ENCODE data around the gene TBC1D4. TPM values are rescaled to one million over a fixed set of nuclear protein-coding genes. Genes with fewer than 3 reads are reported as not detected.

TBC1D4 gene
- total RNA-seq, 1 donor from 2014 or later: 116 TPM

GRCh38 chr13:75425216-75426009, 56.6 kb downstream of the TBC1D4 start:
- intact Hi-C loops (cut with micrococcal nuclease): no loop called here
- DNase-seq: no peak
- ATAC-seq: no peak

DNA sequence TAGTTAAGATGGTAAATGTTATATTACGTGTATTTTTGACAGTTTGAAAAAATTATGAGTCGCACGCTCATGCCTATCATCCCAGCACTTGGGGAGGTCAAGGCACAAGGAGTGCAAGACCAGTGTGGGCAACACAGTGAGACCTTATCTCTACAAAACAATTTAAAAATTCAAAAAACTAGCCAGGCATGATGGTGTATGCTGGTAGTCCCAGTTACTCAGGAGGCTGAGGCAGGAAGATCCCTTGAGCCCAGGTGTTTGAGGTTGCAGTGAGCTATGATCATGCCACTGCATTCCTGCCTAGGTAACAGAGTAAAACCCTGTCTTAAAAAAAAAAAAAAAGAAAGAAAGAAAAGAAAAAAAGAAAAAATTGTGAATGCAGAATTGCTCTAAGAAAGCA, 58.0 kb downstream of the TBC1D4 start:
- no peak for DNase-seq
- no peak for ATAC-seq
- intact Hi-C loops (cut with micrococcal nuclease): no loop called here

- DNase-seq (no peak), ATAC-seq (peak; percentile 15)
- intact Hi-C loops (cut with micrococcal nuclease): no loop called here
Observed at GRCh38 chr13:75422028-75422427, 59.9 kb downstream of the TBC1D4 start.

DNA sequence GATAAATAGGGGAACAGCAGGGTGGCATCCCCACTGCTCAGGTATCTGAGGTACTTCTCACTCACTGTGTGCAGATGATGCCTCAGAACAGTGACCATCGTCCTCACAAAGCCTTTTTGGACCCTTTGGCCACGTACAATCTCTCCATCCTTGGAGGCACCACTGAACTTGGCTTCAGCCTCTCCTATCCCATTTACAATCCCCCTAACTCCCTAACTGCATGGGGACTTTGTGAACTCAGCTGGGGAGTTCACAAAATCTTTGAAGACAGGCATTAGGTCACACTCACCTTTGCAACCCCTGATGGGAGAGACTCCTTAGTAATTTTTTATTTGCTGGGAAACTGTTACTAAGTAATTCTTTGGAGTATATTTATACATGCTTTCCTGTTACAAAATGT, 60.8 kb downstream of the TBC1D4 start:
- ATAC-seq (no peak), DNase-seq (no peak)
- intact Hi-C loops (cut with micrococcal nuclease): no loop called here

DNA sequence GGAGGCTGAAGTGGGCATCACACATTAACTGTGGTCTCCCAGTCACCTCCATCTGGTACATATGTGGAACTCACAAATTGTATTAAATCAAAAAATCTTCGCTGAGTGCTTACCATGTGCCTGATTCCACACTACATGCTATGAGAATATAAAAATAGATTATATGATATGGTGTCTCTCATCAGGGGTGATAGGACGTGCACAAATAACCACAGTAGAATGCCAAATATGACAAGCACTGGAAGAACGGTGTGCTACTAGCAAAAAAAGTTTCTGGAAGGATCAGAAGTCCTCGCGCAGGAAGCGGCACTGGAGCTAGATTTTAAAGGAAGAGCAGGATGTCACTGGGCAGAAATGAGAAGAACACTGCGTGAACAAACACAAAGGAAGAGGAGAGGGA, 62.3 kb downstream of the TBC1D4 start:
- intact Hi-C loops (cut with micrococcal nuclease): no loop called here
- DNase-seq (no peak), ATAC-seq (peak; percentile 49)

DNA sequence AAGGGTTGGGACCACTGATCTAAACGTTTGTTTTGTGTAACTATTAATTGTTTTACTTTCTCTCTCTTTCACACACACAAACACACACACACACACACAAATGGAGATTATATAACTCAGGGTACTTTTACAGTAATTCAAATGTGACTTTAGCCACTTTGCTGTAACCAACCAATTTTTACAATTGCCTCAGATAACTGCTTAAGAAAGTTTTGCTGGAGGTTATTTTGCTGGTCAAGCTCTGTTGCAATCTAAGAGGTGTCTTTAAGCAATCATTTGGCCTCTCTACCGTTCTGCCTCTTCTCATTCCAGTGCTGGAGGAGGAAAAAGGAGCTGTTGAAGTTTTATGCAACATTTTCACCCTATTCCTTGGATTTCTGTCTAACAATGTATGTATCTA, 63.0 kb downstream of the TBC1D4 start:
- DNase-seq (no peak), ATAC-seq (peak; percentile 39)
- intact Hi-C loops (cut with micrococcal nuclease): no loop called here

- no peak for ATAC-seq
- intact Hi-C loops (cut with micrococcal nuclease): no loop called here
- DNase-seq: no peak
Observed at GRCh38 chr13:75418186-75418843, 63.7 kb downstream of the TBC1D4 start.

GRCh38 chr13:75417656-75418055, 64.3 kb downstream of the TBC1D4 start:
- no peak for DNase-seq
- intact Hi-C loops (cut with micrococcal nuclease): no loop called here
- no peak for ATAC-seq

DNA sequence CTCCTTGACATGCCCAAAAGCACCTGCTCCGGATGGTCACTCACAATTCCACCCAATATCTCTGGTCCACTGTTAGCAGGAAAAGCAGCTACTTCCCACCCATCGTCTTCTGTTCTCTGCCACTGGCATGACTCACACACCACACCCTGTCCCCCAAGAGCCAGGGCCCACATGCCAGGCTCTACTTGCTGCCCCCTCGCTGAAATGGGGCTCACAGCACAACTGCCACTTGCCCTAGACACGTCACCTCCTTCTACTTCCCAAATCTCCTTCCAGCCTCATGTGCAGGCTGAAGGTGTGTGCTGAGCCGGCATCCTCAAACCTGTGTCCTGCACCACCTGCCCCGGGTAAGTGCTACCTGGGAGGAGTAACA, 65.0 kb downstream of the TBC1D4 start:
- DNase-seq: no peak
- intact Hi-C loops (cut with micrococcal nuclease): no loop called here
- ATAC-seq: peak; percentile 8

DNA sequence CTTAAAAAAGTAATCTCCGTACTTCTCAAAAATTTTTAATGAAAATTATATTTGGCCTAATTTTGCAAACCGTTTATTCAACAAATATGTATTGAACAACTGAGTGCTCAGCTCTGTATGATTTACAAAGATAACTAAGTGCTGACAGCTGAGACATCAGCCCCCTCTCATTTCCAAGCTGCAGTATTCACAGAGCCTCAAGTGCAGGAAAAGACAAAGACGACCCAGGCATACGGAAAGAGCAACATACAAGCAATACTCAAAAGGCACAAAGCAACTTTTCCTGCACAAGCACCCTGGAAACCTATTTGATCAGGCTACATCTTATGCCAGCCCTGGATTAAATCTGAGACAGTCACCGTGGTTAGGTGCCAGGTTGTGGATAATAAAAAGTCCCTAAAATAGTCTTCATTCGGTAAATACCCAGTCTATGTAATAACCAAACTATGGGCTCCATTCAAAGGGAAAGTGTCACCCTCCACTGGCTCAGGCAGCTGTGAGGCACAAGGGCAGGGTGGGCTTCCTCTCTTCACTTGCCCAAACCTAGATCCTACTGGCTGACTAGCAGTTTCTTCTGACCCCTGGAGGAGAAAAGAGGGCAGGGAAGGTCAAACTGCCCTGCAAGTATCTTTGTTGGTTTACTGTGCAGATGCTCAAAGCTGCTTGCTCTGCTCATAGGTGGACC, 65.5 kb downstream of the TBC1D4 start:
- DNase-seq (no peak), ATAC-seq (no peak)
- intact Hi-C loops (cut with micrococcal nuclease): no loop called here

DNA sequence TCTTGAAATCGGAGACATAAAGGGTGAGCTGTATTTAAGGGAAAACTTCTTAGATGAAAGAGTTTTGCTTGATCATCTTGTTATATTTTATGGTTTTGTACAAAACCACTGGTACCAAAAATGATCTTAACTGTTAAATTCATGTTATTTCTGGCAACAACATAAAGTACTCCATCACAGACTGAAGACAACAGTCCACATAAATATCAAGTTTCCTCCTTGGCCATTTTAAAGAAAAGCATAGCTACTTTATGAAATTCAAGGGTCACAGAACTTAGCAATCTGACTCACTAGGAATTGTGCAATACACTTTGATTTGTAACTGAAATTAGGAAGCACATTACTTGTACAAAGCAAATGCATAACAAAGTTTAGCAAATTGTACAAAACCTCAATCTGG, 66.3 kb downstream of the TBC1D4 start:
- ATAC-seq (peak; percentile 15), DNase-seq (no peak)
- intact Hi-C loops (cut with micrococcal nuclease): no loop called here

DNA sequence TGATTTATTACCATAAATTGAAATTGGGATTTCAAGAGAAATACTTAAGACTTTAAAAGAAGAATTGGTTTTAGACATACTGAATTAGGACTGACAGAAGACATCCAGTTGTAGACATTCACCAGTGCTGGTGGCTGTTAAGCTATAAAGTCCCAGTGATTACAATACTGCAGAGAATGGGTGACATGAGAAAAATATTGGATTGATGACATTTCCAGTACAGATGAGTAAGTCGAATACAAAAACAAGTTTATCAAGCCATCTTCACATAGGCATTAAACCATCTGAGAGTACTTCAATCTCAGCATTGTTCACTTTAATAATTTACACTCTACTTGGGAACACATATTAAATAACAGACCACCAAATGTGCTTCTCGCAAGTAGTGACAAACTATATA, 66.8 kb downstream of the TBC1D4 start:
- intact Hi-C loops (cut with micrococcal nuclease): no loop called here
- ATAC-seq: no peak

DNA sequence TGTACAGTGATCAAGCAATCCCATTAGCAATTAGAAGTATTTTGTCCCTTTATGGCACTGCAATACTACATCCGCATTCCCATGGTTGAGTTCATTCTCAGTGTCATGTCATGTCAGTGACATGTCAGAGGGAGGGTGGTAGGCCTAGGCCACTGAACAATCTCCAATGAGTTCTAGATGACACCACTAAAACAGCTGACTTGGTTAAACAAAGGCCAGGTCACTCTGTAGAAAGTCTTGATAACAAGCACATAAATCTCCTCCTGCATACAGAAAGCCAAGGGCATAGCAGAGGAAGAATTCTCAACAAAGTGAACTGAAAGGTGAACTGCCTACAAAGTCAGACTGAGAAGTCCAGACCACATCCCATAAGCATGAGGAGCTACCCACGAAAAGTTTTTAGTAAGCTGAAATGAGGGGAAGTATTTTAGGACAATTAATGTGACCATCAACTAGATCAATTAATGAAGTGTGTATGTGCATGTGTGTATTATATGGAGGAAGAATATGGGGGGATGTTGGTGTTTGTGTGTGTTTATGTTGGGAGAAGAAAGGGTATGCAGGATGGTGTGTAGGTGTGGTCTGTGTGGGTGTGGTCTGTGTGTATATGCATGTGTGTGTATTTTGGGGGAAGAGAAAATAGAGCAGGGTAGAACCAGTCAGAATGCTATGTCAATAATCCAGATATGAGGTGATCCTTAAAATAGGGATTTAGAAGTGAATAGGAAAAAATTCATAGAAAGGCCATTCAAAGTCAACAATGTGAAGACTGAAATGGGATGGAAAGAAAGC, 67.7 kb downstream of the TBC1D4 start:
- intact Hi-C loops (cut with micrococcal nuclease): no loop called here
- no peak for ATAC-seq

More for the DNA sequence above, 66.8 kb downstream of the TBC1D4 start:
- DNase-seq: no peak

GRCh38 chr13:75411924-75412537, 69.9 kb downstream of the TBC1D4 start:
- no peak for ATAC-seq
- intact Hi-C loops (cut with micrococcal nuclease): no loop called here

More for the DNA sequence above, 67.7 kb downstream of the TBC1D4 start:
- DNase-seq: no peak

DNA sequence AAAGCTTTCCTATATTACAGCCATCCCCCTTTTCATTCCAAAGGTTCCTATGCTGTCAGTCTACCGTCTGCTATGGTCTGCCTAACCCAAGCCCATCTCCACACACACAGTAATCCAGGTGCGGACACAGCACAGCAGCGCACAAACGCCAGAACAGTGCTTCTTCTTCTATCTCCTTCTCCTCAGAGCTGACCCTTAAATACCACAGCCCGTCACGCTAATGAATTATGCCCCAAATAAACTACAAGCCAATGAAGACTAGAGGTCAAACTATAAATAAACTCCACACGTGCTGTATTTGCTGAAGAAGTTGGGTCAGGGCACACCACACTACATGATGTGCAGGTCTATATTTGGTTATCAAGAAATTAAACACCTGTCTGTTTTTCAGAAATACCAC, 71.8 kb downstream of the TBC1D4 start:
- intact Hi-C loops (cut with micrococcal nuclease): no loop called here
- peak; percentile 51 for DNase-seq

More at GRCh38 chr13:75411924-75412537, 69.9 kb downstream of the TBC1D4 start:
- no peak for DNase-seq

DNA sequence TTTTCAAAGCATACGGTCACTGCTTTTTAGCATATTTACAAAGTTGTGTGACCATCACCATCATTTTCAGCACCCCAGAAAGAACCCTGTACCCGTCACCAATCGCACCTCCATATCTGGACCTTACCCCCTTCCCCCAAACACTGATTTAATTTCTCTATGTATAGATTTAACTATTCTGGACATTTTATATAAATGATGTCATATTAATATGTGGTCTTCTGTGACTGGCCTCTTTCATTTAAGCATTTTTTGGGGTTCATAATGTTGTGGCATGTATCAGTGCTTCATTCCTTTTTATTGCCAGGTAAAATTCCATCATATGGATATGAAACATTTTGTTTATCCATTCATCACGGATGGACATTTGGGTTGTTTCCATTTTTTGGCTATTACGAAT, 74.0 kb downstream of the TBC1D4 start:
- DNase-seq (no peak), ATAC-seq (no peak)
- intact Hi-C loops (cut with micrococcal nuclease): no loop called here

More for the DNA sequence above, 71.8 kb downstream of the TBC1D4 start:
- ATAC-seq: peak; percentile 84

GRCh38 chr13:75407473-75407872, 74.5 kb downstream of the TBC1D4 start:
- no peak for DNase-seq
- intact Hi-C loops (cut with micrococcal nuclease): no loop called here
- no peak for ATAC-seq

DNA sequence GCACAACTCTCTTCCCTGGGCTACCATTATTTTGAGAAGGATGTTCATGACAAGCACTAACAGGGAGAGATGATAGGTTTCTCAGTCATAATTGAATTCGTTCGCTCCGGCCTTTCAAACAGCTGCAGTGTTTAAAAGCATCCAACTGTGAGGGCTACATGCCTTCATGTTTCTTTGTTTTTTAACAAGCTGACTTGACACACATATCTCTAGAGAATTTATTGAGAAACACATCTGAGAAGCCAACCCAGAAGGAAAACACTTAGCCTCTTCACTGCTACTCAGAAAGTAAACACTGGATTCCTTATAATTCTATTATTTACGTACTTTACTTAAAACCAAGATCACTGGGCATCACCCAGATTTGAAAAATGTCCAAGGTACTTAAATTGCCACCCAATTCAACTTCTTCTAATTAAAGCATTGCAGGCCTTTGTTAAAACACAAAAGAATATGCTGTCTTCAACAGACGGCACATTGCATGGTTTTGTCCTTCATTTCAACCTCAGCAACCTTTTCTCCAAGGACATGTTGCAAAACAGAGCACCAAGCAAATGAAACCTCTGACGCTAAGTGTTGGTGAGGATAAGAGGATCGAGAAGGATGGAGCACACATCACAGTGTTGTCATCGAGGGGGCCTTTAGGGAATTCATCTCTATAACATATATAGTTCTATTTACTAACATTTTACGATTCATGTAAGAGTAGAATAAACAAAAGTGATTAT, 75.8 kb downstream of the TBC1D4 start:
- DNase-seq: no peak
- intact Hi-C loops (cut with micrococcal nuclease): no loop called here
- ATAC-seq: peak; percentile 53
